HCT116 (cell line): Measurements from ENCODE around the gene MAFG. TPM values are rescaled to one million over a fixed set of nuclear protein-coding genes. Genes with fewer than 3 reads are reported as not detected.

Experiments used
- ATAC-seq: fragments of 200-7000 bp; cut with Tn5 transposase; 2 replicates; pipeline ENCODE4 v1.9.1; 2020; ENCODE audit warnings: mild to moderate bottlenecking, moderate library complexity
- BruUV-seq: library from RNA; stranded (reverse); fragments of 400-500 nt; replicated peaks from 2 replicates; lab custom pipeline; 2021; lab: Mats Ljungman, UMichigan
- CTCF ChIA-PET: fragments of 300-600 bp; sonication (Branson Sonifier 250); formaldehyde crosslinking; loops from one replicate; lab custom pipeline; 2021; ENCODE audit warnings: antibody characterized with exemption; lab: Charles Lee
- POLR2A ChIA-PET: fragments of 300-600, 350-600 bp; sonication (Branson Sonifier 250); formaldehyde crosslinking; loops from one replicate; lab custom pipeline; 2021; ENCODE audit warnings: antibody characterized with exemption; lab: Charles Lee
- RAD21 ChIA-PET, 2 experiments: fragments of 300-600 bp; sonication (Branson Sonifier 250); formaldehyde crosslinking; loops; one replicate each; lab custom pipeline; 2023; ENCODE audit warnings: low total read pairs in 2 of 2; ENCODE audit not compliant: uncharacterized antibody in 2 of 2, unreplicated experiment in 2 of 2, low non-redundant PET in 1 of 2; lab: Charles Lee
- DNase-seq: peaks from one replicate; pipeline ENCODE4 v3.0.0-alpha.2; 2010; ENCODE audit warnings: low read depth, low spot score
- H2AFZ ChIP-seq: fragments of 200-600 bp; shearing (Covaris generic), sonication (generic); 2 replicates; pipeline ENCODE4 v1.6.1; 2017; ENCODE audit warnings: low read depth, mixed run types, mixed read lengths, antibody characterized with exemption, low read length; ENCODE audit not compliant: poor library complexity, severe bottlenecking
- H3K27ac ChIP-seq: 2 replicates; pipeline ENCODE4 v1.5.1; 2012; ENCODE audit warnings: low read depth, low read length
- H3K27me3 ChIP-seq: fragments of 200-600 bp; sonication (generic); 2 replicates; pipeline ENCODE4 v1.6.1; 2016; ENCODE audit warnings: mixed run types, low read length, mixed read lengths; ENCODE audit not compliant: insufficient read depth
- H3K36me3 ChIP-seq, 2 experiments: fragments of 200-500 bp in 1 of 2; fragments of 200-600 bp in 1 of 2; sonication (Bioruptor generic) in 1 of 2; sonication (generic) in 1 of 2; 2 replicates each; pipeline versions ENCODE4 v1.5.1 to v1.6.1; 2014 to 2016; ENCODE audit warnings: low read length in 2 of 2, inconsistent platforms in 1 of 2, mixed read lengths in 1 of 2, mixed run types in 1 of 2; ENCODE audit not compliant: insufficient read depth in 2 of 2, control insufficient read depth in 1 of 2
- H3K4me1 ChIP-seq, 2 experiments: fragments of 200-600 bp in 1 of 2; sonication (generic) in 1 of 2; 2 replicates each; pipeline versions ENCODE4 v1.5.1 to v1.6.1; 2012 to 2017; ENCODE audit warnings: low read length in 2 of 2, inconsistent platforms in 1 of 2, mild to moderate bottlenecking in 1 of 2, mixed read lengths in 1 of 2, mixed run types in 1 of 2, moderate library complexity in 1 of 2; ENCODE audit not compliant: insufficient read depth in 2 of 2, control insufficient read depth in 1 of 2
- H3K4me2 ChIP-seq: fragments of 200-600 bp; sonication (generic); 2 replicates; pipeline ENCODE4 v1.6.1; 2017; ENCODE audit warnings: mixed run types, low read length, mixed read lengths
- H3K4me3 ChIP-seq, 2 experiments: fragments of 200-600 bp in 1 of 2; sonication (generic) in 1 of 2; replicated peaks in 1 of 2; 2 replicates each; pipeline ENCODE4 v1.5.1; 2011 to 2016; ENCODE audit warnings: low read length in 2 of 2, control low read depth in 1 of 2, low read depth in 1 of 2, mild to moderate bottlenecking in 1 of 2, mixed read lengths in 1 of 2, mixed run types in 1 of 2
- H3K79me2 ChIP-seq: fragments of 200-600 bp; sonication (generic); 2 replicates; pipeline ENCODE4 v1.6.1; 2017; ENCODE audit warnings: mild to moderate bottlenecking, mixed run types, low read length, moderate library complexity, mixed read lengths; ENCODE audit not compliant: insufficient read depth
- H3K9ac ChIP-seq: fragments of 200-600 bp; sonication (generic); 2 replicates; pipeline ENCODE4 v1.6.1; 2016; ENCODE audit warnings: low read length, mixed read lengths
- H3K9me2 ChIP-seq: fragments of 200-600 bp; sonication (generic), shearing (Covaris generic); 2 replicates; pipeline ENCODE4 v1.6.1; 2017; ENCODE audit warnings: mixed run types, mild to moderate bottlenecking, moderate library complexity; ENCODE audit not compliant: insufficient read depth
- H3K9me3 ChIP-seq, 2 experiments: fragments of 200-500 bp in 1 of 2; fragments of 200-600 bp in 1 of 2; sonication (Bioruptor generic) in 1 of 2; sonication (generic) in 1 of 2; 2 replicates each; pipeline ENCODE4 v1.6.1; 2014 to 2017; ENCODE audit warnings: low read length in 2 of 2, mixed read lengths in 2 of 2, inconsistent platforms in 1 of 2, low read depth in 1 of 2, mild to moderate bottlenecking in 1 of 2, mixed run types in 1 of 2, moderate library complexity in 1 of 2; ENCODE audit not compliant: control insufficient read depth in 1 of 2, insufficient read depth in 1 of 2
- H4K20me1 ChIP-seq: fragments of 200-600 bp; sonication (generic), shearing (Covaris generic); 2 replicates; pipeline ENCODE4 v1.6.1; 2017; ENCODE audit warnings: mixed run types, mild to moderate bottlenecking, moderate library complexity; ENCODE audit not compliant: insufficient read depth
- ELF1 ChIP-seq: IDR thresholded peaks from 2 replicates; pipeline ENCODE4 v1.6.1; 2012; ENCODE audit warnings: low read depth, borderline replicate concordance
- SP1 ChIP-seq: IDR thresholded peaks from 2 replicates; pipeline ENCODE4 v1.6.1; 2012; ENCODE audit warnings: low read depth
- TCF7L2 ChIP-seq: IDR thresholded peaks from 2 replicates; pipeline ENCODE4 v1.7.0; 2011; ENCODE audit warnings: borderline replicate concordance, inconsistent platforms; ENCODE audit not compliant: insufficient read depth, insufficient read length; ENCODE audit errors: extremely low read depth
- YY1 ChIP-seq: IDR thresholded peaks from 2 replicates; pipeline ENCODE4 v1.6.1; 2011; ENCODE audit warnings: low read length, low read depth, moderate library complexity, mild to moderate bottlenecking; ENCODE audit not compliant: insufficient replicate concordance; ENCODE audit errors: extremely low read depth
- ZFX ChIP-seq: fragments of 450-650 bp; IDR thresholded peaks from 2 replicates; pipeline ENCODE4 v1.6.1; 2017
- intact Hi-C: fragments of 100-400 bp; cut with micrococcal nuclease; formaldehyde crosslinking; loops from 2 replicates; pipeline ENCODE4 v1.10.0; 2022
- total RNA-seq: library from RNA; stranded (reverse); gene quantifications from one replicate; pipeline ENCODE4 v1.2.1, GENCODE V29; 2021; ENCODE audit not compliant: unreplicated experiment
- TF ChIP-seq, protein P1 (sequence below): IDR thresholded peaks from 2 replicates; pipeline ENCODE4 v1.6.1; 2012
- TF ChIP-seq, protein P2 (sequence below), 3 experiments: fragments of 200-600 bp in 1 of 3; sonication (generic) in 1 of 3; IDR thresholded peaks in 2 of 3; conservative IDR thresholded peaks in 1 of 3; 2 replicates each; pipeline ENCODE4 v1.5.1; 2012 to 2017; ENCODE audit warnings: low read depth in 2 of 3, low read length in 2 of 3, antibody characterized with exemption in 1 of 3, borderline replicate concordance in 1 of 3, control low read depth in 1 of 3, mild to moderate bottlenecking in 1 of 3, mixed read lengths in 1 of 3, mixed run types in 1 of 3, moderate library complexity in 1 of 3; ENCODE audit not compliant: insufficient read depth in 1 of 3

The MAFG gene
- total RNA-seq, 1 experiment from 2014 or later = 46.8 TPM

DNA sequence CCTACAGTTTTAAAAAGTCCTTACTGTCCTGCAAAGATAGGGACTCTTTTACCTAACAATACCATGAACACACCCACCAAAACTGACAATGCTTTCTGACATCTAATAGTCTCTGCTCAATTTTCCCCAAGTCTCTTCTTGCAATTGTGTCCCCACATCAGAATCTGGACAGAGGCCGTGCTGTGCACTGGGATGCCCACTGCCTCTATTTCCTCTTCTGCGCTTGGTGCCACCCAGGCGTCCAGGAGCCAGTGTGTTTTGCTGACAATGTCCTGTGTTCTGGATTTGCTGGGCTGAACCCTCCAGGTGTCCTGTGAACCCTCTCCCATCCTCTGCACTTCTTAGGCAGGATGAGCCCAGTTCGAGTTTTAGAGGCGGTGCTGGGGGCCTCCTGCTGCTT is 50.0 kb downstream of the MAFG start:
- Histone ChIP-seq H3K4me1 (peaks cover 5 to 18% of the 10 kb centered on the region in 2 experiments), H3K9ac (no peak overlapping the region), H3K27me3 (no peaks in the 10 kb centered on the region), H3K9me2 (no peaks in the 10 kb centered on the region), H4K20me1 (peaks cover 4% of the 10 kb centered on the region), H3K9me3 (no peaks in the 10 kb centered on the region), H3K4me3 (no peak overlapping the region), H2AFZ (no peak overlapping the region), H3K4me2 (no peak overlapping the region), H3K79me2 (peaks cover 34% of the 10 kb centered on the region), H3K36me3 (peaks cover 11 to 45% of the 10 kb centered on the region in 2 experiments), H3K27ac (no peak overlapping the region)
- TF ChIP-seq ZFX (no peak), ELF1 (no peak), TCF7L2 (no peak), YY1 (no peak), SP1 (no peak)
- TF ChIP-seq, protein P1, sequence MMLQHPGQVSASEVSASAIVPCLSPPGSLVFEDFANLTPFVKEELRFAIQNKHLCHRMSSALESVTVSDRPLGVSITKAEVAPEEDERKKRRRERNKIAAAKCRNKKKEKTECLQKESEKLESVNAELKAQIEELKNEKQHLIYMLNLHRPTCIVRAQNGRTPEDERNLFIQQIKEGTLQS = no peak
- TF ChIP-seq, protein P2, sequence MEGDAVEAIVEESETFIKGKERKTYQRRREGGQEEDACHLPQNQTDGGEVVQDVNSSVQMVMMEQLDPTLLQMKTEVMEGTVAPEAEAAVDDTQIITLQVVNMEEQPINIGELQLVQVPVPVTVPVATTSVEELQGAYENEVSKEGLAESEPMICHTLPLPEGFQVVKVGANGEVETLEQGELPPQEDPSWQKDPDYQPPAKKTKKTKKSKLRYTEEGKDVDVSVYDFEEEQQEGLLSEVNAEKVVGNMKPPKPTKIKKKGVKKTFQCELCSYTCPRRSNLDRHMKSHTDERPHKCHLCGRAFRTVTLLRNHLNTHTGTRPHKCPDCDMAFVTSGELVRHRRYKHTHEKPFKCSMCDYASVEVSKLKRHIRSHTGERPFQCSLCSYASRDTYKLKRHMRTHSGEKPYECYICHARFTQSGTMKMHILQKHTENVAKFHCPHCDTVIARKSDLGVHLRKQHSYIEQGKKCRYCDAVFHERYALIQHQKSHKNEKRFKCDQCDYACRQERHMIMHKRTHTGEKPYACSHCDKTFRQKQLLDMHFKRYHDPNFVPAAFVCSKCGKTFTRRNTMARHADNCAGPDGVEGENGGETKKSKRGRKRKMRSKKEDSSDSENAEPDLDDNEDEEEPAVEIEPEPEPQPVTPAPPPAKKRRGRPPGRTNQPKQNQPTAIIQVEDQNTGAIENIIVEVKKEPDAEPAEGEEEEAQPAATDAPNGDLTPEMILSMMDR (IDR thresholded peaks at IDR 0.05 in 2 of 3, conservative IDR thresholded peaks at IDR 0.05 in 1 of 3; ENCODE audit: borderline replicate concordance in 1 of 3, insufficient read depth in 1 of 3, low read depth in 2 of 3, low read length in 2 of 3) = no peak
- ATAC-seq (no peak), DNase-seq (no peak)
- CTCF ChIA-PET = interaction anchor here (0.6 kb wide), 1 partner anchor 33 kb away, joined by 5 read pairs; the partner anchor contains the start of gene PCYT2
- intact Hi-C loops = no loop called here
- RAD21 ChIA-PET = no interaction called here
- no TSS peak for BruUV-seq
- POLR2A ChIA-PET = no interaction called here
